DMS53 treated with DMSO at 0.1 percent for 48 hours (cell line): ENCODE results near the gene ACACB.

Experiments used
- DNase-seq: peaks from one replicate; lab custom pipeline; 2025; ENCODE audit not compliant: unreplicated experiment; lab: John Stamatoyannopoulos, UW

The ACACB gene

DNA sequence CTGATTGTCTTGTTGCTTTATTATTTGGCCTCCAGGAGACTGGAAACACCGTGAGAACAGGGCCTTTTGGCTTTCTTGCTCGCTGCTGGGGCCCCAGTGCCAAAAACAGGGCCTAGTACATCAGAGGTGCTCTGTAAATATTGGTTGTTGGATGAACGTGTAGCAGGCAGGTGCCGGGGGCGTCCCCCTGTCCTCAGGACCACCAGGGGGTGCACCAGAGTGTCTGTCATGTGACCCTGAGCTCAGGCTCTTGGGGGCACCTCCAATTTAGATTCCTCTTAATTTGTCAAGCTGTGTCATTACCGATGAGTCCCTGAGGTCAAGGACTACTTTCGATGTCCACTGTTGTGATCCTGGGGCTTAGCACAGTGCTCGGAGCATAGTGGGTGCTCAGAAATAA, 87.1 kb downstream of the ACACB start:
- DNase-seq: no peak

DNA sequence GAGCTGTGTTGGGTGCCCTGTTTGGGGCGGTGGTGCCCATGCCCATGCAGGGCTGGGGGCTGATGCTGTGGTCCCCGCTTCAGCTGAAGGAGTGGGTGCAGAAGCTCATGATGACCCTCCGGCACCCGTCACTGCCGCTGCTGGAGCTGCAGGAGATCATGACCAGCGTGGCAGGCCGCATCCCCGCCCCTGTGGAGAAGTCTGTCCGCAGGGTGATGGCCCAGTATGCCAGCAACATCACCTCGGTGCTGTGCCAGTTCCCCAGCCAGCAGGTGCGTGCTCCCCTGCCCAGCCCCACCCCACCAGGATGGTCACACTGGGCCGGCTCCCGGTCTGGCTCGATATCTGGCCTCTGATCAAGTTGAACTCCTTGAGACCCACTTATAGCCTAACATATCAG, 92.7 kb downstream of the ACACB start:
- DNase-seq: no peak

DNA sequence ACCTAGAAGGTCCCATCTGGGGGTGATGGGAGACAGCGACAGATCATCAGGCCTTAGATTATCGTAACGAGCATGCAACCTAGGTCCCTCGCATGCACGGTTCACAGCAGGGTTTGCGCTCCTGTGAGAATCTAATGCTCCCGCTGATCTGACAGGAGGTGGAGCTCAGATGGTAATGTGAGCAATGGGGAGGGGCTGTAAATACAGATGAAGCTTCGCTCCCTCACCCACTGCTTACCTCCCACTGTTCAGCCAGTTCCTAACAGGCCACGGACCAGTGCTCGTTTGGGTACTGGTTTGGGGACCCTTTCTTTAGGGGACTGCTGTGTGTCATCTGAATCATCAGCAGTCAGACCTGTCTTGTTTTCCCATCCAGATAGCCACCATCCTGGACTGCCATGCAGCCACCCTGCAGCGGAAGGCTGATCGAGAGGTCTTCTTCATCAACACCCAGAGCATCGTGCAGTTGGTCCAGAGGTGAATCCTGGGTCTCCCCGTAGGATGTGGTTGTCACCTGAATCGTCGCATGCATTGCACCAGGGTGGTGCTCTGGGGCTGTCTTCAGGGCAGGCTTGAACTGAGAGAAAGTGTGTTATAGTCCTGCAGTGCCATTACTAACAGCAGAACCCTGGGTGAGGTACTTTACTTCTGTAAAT, 96.2 kb downstream of the ACACB start:
- no peak for DNase-seq

DNA sequence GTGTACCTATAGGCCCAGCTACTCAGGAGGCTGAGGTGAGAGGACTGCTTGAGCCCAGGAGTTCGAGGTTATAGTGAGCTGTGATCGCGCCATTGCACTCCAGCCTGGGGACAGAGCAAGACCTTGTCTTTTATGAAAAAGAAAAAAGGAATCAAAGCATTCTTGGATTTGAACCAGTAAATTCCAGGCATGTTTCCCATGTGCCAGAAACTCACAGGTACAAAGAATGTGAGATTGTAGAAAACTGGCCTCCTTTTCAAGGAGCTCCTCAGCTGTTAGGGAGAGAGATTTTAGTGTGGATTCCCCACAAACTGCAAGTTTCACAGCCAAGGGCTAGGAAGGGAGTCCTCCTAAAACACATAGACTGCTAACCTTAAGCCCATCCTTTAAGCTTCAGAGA, 97.7 kb downstream of the ACACB start:
- DNase-seq: no peak

DNA sequence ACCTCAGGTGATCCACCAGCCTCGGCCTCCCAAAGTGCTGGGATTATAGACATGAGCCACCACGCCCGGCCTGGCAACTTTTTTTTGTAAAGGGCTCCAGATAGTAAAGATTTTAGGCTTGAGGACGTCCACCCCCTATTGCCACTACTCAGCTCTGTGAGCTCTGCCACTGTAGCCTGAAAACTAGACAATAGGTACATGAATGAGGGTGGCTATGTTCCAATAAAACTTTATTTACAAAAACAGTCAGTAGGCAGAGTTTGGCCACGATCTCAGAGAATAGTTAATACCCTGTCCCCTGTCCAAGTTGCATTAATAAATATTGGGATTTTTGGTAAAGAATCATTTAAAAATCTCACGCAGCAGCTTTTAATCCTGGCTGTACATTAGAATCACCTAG, 102.6 kb downstream of the ACACB start:
- no peak for DNase-seq

DNA sequence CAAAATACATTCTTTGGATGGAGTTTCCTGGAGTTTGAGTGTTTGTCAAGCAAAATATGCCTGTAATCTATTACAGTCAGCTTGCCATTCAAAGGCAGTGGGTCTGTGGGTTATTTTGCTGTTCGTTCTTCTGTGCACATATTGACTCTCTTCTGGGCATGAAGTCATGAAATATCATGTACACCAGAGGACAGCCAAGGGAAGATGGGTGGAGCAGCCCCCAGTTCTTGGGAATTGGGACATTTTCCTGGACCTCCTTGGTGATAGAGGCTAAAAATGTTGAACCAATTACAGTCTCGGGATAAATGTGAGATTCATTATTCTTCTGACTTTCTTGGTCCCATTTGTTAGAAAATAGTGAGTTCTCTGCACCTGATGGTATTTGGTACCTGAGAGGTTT, 103.6 kb downstream of the ACACB start:
- no peak for DNase-seq

DNA sequence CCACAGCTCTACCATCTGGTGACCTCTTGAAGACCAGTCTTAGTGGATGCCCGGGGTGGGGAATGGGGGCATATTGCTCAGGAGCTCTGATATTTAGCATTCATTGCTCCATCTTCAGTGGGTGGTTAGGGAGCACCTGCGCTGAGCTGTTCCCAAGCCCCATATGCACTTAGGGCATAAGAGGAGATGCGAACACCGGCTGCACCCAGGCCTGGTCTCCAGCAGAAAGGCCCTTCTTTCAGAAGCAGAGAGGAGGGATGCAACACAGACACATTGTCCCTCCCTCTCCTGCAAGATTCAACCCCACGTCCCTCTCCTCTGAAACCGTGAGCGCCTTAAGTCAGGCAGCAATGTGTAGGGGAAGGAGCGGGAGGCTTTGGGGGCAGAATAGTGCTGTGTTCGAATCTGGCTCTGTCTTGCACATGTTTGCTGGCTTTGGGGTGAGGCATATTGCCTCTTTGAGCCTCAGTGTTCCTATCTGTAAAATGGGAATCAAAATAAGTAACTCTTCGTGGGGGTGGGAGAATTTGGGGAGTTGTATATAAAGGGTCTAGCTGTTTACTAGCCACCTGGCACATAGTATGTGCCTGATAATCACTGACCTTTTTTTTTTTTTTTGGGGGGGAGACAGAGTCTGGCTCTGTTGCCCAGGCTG, 105.0 kb downstream of the ACACB start:
- DNase-seq: no peak

DNA sequence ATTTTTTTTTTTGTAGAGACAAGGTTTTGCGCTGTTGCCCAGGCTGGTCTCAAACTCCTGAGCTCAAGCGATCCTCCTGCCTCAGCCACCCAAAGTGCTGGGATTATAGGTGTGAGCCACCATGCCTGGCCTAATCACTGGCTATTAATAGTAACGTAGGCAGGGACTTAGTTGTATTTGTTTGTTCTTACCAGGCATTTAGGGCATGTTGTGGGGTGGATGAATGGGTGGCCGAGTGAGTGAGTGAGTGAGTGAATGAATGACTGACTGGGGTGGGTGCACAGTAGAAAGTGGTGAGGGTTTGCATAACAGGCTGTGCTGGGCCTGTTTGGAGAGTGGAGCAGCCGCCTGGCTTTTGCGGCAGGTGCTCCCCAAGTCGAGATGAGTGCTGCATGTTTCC, 105.7 kb downstream of the ACACB start:
- no peak for DNase-seq

DNA sequence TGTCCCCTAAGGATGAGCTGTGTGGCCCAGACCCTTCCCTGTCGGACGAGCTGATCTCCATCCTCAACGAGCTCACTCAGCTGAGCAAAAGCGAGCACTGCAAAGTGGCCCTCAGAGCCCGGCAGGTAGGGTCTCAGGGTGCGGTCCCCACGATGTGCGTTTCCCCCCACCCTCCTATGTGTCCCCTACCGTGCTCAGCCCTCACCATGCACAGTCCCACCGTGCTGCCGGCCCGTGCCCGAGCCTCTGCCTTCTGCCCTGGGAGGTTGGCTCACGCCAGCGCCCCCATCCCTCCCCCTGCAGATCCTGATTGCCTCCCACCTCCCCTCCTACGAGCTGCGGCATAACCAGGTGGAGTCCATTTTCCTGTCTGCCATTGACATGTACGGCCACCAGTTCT, 106.1 kb downstream of the ACACB start:
- DNase-seq: no peak

DNA sequence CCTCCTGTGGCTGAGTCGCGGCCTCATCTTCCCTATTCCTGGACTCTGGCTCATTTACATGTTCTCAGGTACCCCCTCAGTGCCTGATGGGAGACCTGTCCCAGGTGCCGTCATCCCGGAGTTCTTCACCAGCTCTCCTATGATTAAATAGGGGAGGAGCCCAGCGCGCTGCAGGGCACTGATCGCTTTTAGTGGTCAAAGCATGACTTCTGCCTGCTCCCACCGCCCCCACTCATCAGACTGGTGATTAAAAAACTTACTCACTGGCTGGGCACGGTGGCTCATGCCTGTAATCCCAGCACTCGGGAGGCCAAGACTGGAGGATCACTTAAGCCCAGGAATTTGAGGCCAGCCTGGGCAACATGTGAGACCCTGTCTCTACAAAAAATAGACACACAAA, 106.8 kb downstream of the ACACB start:
- no peak for DNase-seq

DNA sequence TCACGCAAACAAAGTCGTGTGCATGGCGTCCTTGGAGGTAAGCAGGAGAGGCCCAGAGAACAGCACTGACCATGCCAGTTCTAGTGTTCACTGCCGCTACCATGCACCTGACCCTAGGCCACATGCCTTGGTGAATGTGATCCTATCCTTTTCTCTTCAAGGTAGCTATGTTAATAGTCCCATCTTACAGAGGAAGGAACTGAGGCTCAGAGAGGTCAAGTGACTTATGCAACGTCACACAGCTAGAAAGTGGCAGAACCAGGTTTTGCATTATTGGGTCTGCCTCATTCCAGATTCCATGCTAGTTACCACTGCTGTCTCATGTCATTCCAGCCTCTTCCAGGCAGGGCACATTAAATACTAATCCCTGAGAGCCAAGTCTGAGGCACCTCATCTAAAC, 107.5 kb downstream of the ACACB start:
- DNase-seq: no peak

DNA sequence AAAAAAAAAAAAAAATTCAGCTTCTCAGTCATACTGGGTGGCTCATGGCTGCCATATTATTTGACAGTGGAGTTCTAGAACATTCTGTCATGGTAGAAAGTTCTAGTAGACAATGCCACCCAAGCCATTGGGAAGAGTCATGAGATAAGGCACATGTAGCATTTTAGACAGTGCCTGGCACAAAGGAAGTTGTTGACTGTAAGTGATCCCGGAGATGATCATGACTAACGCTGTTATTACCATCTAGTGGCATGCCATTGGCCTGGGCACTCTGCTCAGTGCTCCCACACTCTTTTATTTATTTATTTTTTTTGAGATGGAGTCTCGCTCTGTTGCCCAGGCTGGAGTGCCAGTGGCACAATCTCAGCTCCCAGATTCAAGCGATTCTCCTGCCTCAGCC, 112.3 kb downstream of the ACACB start:
- DNase-seq: no peak

DNA sequence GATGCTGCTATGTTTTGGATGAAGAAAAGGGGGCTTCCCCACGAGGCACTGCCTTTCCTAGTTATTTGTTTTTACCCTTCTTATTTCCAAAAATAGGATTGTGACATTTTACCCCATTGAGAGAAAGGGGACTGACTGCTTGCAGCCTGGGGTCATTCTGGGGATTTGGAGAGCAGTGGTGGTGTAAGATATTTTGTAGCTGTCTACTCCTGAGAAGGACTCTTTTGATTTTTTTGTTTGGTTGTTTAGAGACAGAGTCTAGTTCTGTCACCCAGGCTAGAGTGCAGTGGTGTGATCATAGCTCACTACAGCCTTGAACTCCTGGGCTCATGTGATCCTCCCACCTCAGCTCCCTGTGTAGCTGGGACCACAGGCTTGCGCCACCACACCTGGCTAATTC, 113.8 kb downstream of the ACACB start:
- DNase-seq: no peak

DNA sequence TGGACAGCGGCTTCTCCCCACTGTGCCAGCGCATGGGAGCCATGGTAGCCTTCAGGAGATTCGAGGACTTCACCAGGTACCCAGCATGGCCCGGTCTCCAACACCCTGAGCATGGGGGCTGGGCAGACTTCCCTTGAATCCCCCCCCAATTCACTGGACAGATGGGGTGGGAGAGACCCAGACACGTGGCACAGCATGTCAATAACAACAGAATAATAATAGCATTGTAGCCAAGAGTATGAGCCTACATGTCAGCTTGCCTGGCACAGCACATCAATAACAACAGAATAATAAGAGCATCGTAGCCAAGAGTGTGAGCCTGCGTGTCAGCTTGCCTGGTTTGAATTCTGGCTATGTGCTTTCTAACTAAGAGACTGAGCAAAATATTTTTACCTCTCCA, 116.3 kb downstream of the ACACB start:
- DNase-seq: no peak

DNA sequence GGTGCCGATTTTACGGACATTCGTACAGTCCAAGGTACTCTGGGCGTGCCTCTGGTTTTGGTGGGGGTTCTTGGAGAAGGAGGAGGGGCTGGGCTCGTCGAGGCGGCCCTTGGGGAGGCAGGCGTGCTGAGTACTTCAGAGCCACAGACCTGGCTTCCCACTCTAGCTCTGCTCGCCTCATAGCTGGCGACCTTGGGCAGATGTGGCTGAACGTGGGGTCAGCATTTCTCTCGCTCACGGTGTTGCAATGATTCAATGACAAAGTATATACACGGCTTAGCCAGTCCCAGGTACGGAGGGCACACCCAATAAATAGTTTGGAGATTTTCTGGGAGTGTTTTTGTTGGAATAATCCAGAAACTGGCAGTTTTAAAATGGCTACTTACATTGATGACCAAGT, 117.6 kb downstream of the ACACB start:
- DNase-seq: no peak

DNA sequence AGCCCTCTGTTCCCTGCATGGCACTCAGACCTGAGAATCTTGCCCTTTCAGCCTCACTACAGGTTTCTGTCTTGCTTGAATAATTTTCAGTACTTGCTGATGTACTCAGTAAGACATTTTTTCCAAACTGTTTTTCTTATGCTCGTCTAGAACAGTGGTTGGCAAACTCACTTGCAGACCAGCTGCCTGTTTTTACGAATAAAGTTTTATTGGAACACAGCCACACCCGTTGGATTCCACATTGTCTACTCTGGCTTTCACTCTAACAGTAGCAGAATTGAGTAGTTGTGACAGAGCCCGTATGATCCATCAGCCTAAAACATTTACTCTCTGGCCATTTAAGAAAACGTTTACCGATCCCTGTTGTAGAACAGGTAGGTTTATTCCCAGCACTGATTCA, 119.9 kb downstream of the ACACB start:
- DNase-seq: no peak

DNA sequence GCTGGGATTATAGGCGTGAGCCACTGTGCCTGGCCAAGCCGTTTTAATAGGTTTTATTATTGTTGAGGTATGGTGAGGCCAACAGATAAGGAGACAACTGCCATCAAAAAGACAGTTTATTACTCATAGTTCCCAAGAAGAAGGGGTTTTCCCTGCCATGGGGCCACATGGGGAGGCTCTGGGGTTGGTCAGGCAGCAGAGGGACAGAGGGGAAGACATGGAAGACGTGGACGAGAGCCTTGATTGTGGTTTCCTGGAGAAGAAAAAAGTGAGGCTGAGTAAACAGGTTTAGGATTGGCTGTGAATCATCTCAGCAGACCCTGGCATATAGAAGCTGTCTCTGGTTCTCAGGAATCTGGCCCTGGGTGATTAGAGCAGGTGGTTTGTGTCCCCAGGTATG, 122.8 kb downstream of the ACACB start:
- no peak for DNase-seq

DNA sequence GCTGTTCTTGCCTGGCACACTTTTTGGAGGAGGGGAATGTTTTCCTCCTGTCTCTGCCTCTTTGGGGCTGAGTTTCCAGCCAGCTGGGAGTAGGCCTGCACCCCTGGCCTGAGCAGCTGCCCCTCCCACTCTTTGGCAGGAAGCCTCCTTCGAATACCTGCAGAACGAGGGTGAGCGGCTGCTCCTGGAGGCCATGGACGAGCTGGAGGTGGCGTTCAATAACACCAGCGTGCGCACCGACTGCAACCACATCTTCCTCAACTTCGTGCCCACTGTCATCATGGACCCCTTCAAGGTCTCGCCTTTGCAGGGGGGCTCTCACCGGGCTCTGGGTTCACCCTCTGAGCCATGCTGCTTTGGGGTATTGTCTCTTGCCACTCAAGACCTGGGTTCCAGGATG, 123.3 kb downstream of the ACACB start:
- DNase-seq: no peak

DNA sequence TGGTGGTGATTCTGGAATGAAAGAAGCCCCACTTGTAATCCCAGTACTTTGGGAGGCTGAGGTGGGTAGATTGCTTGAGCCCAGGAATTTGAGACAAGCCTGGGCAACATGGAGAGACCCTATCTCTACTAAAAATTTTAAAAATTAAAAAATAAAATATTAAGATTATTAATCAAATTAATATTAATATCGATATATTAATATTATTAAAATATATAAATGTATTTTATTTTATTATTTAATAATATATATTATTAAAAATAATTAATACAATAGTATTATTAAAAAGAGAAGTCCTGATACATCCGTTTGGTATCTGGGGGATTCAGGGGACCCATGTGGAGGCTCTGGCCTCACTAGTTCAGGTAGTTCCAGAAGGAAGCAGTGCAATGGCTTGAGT, 124.0 kb downstream of the ACACB start:
- no peak for DNase-seq

DNA sequence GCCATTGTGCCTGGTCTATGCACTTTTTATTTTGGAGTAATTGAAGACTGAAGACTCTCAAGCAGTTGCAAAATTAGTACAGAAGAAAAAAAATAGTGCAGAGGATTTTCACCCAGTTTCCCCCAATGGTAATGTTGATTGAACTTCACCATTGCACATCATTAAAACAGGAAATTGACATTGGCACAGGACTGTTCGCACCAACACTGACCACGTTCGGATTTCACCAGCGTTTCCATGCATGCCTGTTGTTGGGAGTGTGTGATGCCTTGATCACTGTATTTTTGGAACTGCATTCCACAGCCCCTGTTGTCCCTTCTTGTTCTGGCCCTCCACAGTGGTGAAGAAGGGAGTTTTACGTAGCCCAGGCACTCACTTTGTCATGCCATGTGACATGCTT, 125.5 kb downstream of the ACACB start:
- no peak for DNase-seq

DNA sequence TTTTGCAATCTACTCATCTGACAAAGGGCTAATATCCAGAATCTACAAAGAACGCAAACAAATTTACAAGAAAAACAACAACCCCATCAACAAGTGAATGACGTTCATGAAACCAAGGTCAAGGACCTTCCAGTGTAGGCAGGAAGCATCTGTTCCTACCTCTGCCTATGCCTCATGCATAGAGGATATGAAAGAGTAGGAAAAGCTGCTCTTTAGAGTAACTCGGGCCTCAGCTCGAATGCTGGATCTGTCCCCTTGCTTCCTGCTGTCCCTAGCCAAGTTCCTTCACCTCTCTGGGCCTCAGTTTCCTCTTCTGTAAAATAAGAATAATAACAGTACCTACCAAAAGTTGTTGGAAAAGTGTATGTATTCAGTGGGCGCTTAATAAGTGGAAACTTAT, 127.7 kb downstream of the ACACB start:
- no peak for DNase-seq

DNA sequence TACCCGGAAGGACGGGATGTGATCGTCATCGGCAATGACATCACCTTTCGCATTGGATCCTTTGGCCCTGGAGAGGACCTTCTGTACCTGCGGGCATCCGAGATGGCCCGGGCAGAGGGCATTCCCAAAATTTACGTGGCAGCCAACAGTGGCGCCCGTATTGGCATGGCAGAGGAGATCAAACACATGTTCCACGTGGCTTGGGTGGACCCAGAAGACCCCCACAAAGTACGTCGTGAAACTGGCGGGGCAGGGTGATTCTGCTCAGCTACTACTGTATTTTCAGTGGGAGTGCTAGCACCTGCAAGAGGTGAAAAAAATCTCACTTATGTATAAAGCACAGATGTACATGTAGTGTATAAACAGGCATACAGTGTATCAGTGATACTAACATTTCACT, 129.8 kb downstream of the ACACB start:
- no peak for DNase-seq
